ENCODE measurements around the gene SMPD1.

DNA sequence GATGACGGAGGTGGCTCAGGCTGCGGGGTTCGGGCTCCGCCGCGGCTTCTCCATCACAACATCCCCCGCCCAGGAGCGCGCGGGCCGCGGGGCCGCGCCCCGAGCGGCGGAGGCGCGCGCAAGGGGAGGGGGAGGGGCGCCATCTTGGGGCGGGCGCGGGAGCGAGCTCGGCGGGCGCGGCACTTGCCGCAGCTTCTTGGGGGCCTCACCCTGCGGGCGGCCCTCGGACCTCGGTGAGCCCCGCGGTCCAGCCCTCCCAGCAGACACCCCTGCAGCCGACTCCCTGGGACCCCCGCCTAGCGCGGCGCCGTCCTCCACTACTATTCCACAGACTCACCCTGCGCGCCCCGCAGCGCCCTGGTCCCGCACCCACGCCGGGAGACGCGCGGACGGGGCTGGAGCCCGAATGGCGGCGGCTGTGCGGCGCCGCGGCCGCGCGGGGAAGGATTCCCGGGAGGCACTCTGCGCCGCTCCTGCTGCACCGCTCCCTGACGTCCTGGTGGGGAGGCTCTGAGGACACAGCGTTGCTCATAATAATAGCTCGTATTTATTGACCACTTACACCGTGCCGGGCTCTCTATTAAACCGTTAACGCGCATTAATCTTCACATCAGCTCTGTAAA, 28.8 kb downstream of the SMPD1 start, which contains the start of gene APBB1:
- TF ChIP-seq, protein P1, sequence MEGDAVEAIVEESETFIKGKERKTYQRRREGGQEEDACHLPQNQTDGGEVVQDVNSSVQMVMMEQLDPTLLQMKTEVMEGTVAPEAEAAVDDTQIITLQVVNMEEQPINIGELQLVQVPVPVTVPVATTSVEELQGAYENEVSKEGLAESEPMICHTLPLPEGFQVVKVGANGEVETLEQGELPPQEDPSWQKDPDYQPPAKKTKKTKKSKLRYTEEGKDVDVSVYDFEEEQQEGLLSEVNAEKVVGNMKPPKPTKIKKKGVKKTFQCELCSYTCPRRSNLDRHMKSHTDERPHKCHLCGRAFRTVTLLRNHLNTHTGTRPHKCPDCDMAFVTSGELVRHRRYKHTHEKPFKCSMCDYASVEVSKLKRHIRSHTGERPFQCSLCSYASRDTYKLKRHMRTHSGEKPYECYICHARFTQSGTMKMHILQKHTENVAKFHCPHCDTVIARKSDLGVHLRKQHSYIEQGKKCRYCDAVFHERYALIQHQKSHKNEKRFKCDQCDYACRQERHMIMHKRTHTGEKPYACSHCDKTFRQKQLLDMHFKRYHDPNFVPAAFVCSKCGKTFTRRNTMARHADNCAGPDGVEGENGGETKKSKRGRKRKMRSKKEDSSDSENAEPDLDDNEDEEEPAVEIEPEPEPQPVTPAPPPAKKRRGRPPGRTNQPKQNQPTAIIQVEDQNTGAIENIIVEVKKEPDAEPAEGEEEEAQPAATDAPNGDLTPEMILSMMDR (IDR thresholded peaks at IDR 0.05): no peak
- TF ChIP-seq POLR2A (IDR thresholded peaks at IDR 0.05): no peak

Data from testis (tissue), 2 donors.